Measurements from ENCODE around the gene HOTAIR. TPM values are rescaled to one million over a fixed set of nuclear protein-coding genes. Genes with fewer than 3 reads are reported as not detected.

The HOTAIR gene
- total RNA-seq, 1 experiment from 2014 or later = not detected

- H3K4ac ChIP-seq (ENCODE audit: low read depth, low read length) = no peak overlapping the region
- no peaks in the 10 kb centered on the region for H3K79me1 ChIP-seq (ENCODE audit: insufficient read depth, low read depth, low read length, poor library complexity, severe bottlenecking)
- no peaks in the 10 kb centered on the region for H4K20me1 ChIP-seq (ENCODE audit: control insufficient read depth, insufficient read depth, insufficient read length)
- H3K27ac Mint-ChIP-seq = no peak overlapping the region
- H3K4me2 ChIP-seq (ENCODE audit: insufficient read depth, insufficient read length, low read length) = no peak overlapping the region
- no peaks in the 10 kb centered on the region for H3K79me2 ChIP-seq (ENCODE audit: insufficient read depth, low read length)
- no peaks in the 10 kb centered on the region for H3K9me3 ChIP-seq (ENCODE audit: control insufficient read depth, low read depth, low read length)
- no peaks in the 10 kb centered on the region for H3K4me1 ChIP-seq (ENCODE audit: insufficient read depth, low read length)
- DNase-seq = no peak
- no peak overlapping the region for H3K23ac ChIP-seq (ENCODE audit: insufficient read length, low read depth, low read length)
- H2AFZ ChIP-seq (ENCODE audit: low read length) = no peak overlapping the region
- no peak overlapping the region for H2BK15ac ChIP-seq (ENCODE audit: low read depth, low read length)
- peaks cover 94% of the 10 kb centered on the region for H3K27me3 ChIP-seq (ENCODE audit: insufficient read depth, low read length)
- H3K56ac ChIP-seq (ENCODE audit: insufficient read length, low read depth, low read length) = no peak overlapping the region
- no peaks in the 10 kb centered on the region for H3K36me3 Mint-ChIP-seq (ENCODE audit: insufficient read depth in 1 of 3, low read depth in 3 of 3)
- TF ChIP-seq CTCF (conservative IDR thresholded peaks at IDR 0.05) = no peak
- no peak overlapping the region for H3K27ac ChIP-seq (ENCODE audit: insufficient read length, low read depth, low read length)
- H2BK12ac ChIP-seq (ENCODE audit: insufficient read length, low read depth, low read length) = no peak overlapping the region
- no peak overlapping the region for H2AK5ac ChIP-seq (ENCODE audit: insufficient read length, low read length)
- H2BK120ac ChIP-seq (ENCODE audit: low read depth, low read length, poor library complexity, severe bottlenecking) = no peak overlapping the region
- H3K18ac ChIP-seq (ENCODE audit: insufficient read length, low read depth, low read length) = no peak overlapping the region
- no peak overlapping the region; a peak in 1 of 5 replicates for H3K4me3 Mint-ChIP-seq
- H3K9me3 Mint-ChIP-seq = peaks cover 0 to 2% of the 10 kb centered on the region in 2 experiments; a peak in 1 of 5 replicates
- WGBS (ENCODE audit: extremely low coverage, insufficient read length, low lambda C conversion rate) = no CpG with 5 or more reads among the region's 14 CpGs
- H2BK5ac ChIP-seq (ENCODE audit: insufficient read length, low read length) = no peak overlapping the region
- H3K23me2 ChIP-seq (ENCODE audit: insufficient read length, low read depth, low read length, poor library complexity, severe bottlenecking) = no peaks in the 10 kb centered on the region
- H3K27me3 Mint-ChIP-seq (ENCODE audit: low read depth) = peaks cover 100% of the 10 kb centered on the region
- no peak overlapping the region for H4K8ac ChIP-seq (replicated peaks; ENCODE audit: insufficient read length, low read depth, low read length)
- H4K5ac ChIP-seq (ENCODE audit: insufficient read length, low read depth, low read length) = no peak overlapping the region
- H3K9ac ChIP-seq (ENCODE audit: extremely low read depth, insufficient read length, low read length) = no peak overlapping the region
- no peak overlapping the region for H3T11ph ChIP-seq (ENCODE audit: low read length)
- no peak overlapping the region for H2BK20ac ChIP-seq (ENCODE audit: low read depth, low read length, poor library complexity, severe bottlenecking)
- no peak overlapping the region for H3K14ac ChIP-seq (ENCODE audit: insufficient read depth, low read length)
- no peak overlapping the region for H4K91ac ChIP-seq (ENCODE audit: insufficient read length, low read depth, low read length)
- H3K4me1 Mint-ChIP-seq = peaks cover 4 to 30% of the 10 kb centered on the region in 2 experiments; a peak in 3 of 4 replicates
Observed at GRCh38 chr12:54011665-54012532, 37.1 kb upstream of the HOTAIR start.
